OCI-LY7 (cell line): ENCODE results near the gene ZMIZ1. TPM values are rescaled to one million over a fixed set of nuclear protein-coding genes. Genes with fewer than 3 reads are reported as not detected.

Experiments
- BruUV-seq: library from RNA; stranded (reverse); fragments of 400-500 nt; replicated peaks from 2 replicates; lab custom pipeline; 2021; lab: Mats Ljungman, UMichigan
- CTCF ChIA-PET: fragments of 300-600 bp; sonication (Branson Sonifier 250); formaldehyde crosslinking; loops from one replicate; lab custom pipeline; 2022; ENCODE audit warnings: antibody characterized with exemption; ENCODE audit not compliant: unreplicated experiment; lab: Charles Lee
- POLR2A ChIA-PET: fragments of 300-600 bp; sonication (Branson Sonifier 250); formaldehyde crosslinking; loops from one replicate; lab custom pipeline; 2022; ENCODE audit warnings: antibody characterized with exemption; lab: Charles Lee
- DNase-seq: peaks from one replicate; pipeline ENCODE4 v3.0.0-alpha.2; 2015; ENCODE audit warnings: low spot score
- H2AFZ ChIP-seq: fragments of 200-600 bp; sonication (generic), shearing (Covaris generic); 2 replicates; pipeline ENCODE4 v1.6.1; 2014; ENCODE audit warnings: mild to moderate bottlenecking, antibody characterized with exemption, low read length, moderate library complexity
- H3K27ac ChIP-seq: fragments of 200-600 bp; sonication (generic); 2 replicates; pipeline ENCODE4 v1.5.1; 2014; ENCODE audit warnings: mixed run types, low read depth, mild to moderate bottlenecking, moderate library complexity, low read length, inconsistent platforms; ENCODE audit not compliant: poor library complexity, severe bottlenecking
- H3K36me3 ChIP-seq: fragments of 200-600 bp; sonication (generic); 2 replicates; pipeline ENCODE4 v1.6.1; 2014; ENCODE audit warnings: mild to moderate bottlenecking, antibody characterized with exemption, low read length, moderate library complexity, mixed read lengths; ENCODE audit not compliant: insufficient read depth
- H3K4me1 ChIP-seq: fragments of 200-600 bp; sonication (generic); 2 replicates; pipeline ENCODE4 v1.5.1; 2014; ENCODE audit warnings: mild to moderate bottlenecking, low read length; ENCODE audit not compliant: insufficient read depth, poor library complexity, severe bottlenecking
- H3K4me2 ChIP-seq: fragments of 200-600 bp; sonication (generic); 2 replicates; pipeline ENCODE4 v1.6.1; 2014; ENCODE audit warnings: mild to moderate bottlenecking, low read length
- H3K4me3 ChIP-seq: fragments of 200-600 bp; sonication (generic); 2 replicates; pipeline ENCODE4 v1.5.1; 2014; ENCODE audit warnings: mild to moderate bottlenecking, low read depth, low read length; ENCODE audit not compliant: poor library complexity, severe bottlenecking
- H3K79me2 ChIP-seq: fragments of 200-600 bp; sonication (generic); 2 replicates; pipeline ENCODE4 v1.6.1; 2016; ENCODE audit warnings: low read depth, mild to moderate bottlenecking, low read length, moderate library complexity, mixed read lengths; ENCODE audit not compliant: insufficient read depth
- H3K9me2 ChIP-seq: fragments of 200-600 bp; sonication (generic); 2 replicates; pipeline ENCODE4 v1.6.1; 2016; ENCODE audit warnings: mild to moderate bottlenecking, low read length, mixed read lengths; ENCODE audit not compliant: insufficient read depth
- H3K9me3 ChIP-seq: fragments of 200-600 bp; sonication (generic); 2 replicates; pipeline ENCODE4 v1.6.1; 2014; ENCODE audit warnings: mild to moderate bottlenecking, mixed run types, low read length, mixed read lengths
- H4K20me1 ChIP-seq: fragments of 200-600 bp; sonication (generic); 2 replicates; pipeline ENCODE4 v1.6.1; 2014; ENCODE audit warnings: mild to moderate bottlenecking, antibody characterized with exemption, low read length, moderate library complexity, mixed read lengths; ENCODE audit not compliant: insufficient read depth
- CTCF ChIP-seq: fragments of 200-600 bp; sonication (generic); conservative IDR thresholded peaks from 2 replicates; pipeline ENCODE4 v1.5.1; 2014; ENCODE audit warnings: mild to moderate bottlenecking, antibody characterized with exemption, low read length, moderate library complexity, mixed read lengths
- EZH2phosphoT487 ChIP-seq: fragments of 200-600 bp; sonication (generic); IDR thresholded peaks from 2 replicates; pipeline ENCODE4 v1.6.1; 2018; ENCODE audit warnings: low read depth, borderline replicate concordance, mild to moderate bottlenecking, mixed run types, antibody characterized with exemption, low read length, moderate library complexity, mixed read lengths
- intact Hi-C: fragments of 100-400 bp; cut with micrococcal nuclease; formaldehyde crosslinking; loops from one replicate; pipeline ENCODE4 v1.10.0; 2022; ENCODE audit not compliant: unreplicated experiment
- total RNA-seq, 2 experiments: library from RNA; depleted of rRNA in 1 of 2; stranded (reverse); fragments of >200 nt in 1 of 2; shearing (Covaris generic) in 1 of 2; gene quantifications; 2 replicates each; pipeline ENCODE4 v1.2.3, GENCODE V29; 2014 to 2022

Gene ZMIZ1
- total RNA-seq, 2 experiments from 2014 or later = 20.4 to 66.9 TPM

GRCh38 chr10:79063071-79063491, 5.7 kb upstream of the ZMIZ1 start:
- no peak overlapping the region for H2AFZ ChIP-seq
- no TSS peak for BruUV-seq

GRCh38 chr10:79063661-79064492, 4.9 kb upstream of the ZMIZ1 start:
- POLR2A ChIA-PET = interaction anchor here (0.6 to 1.2 kb wide), 3 partner anchors 16 to 41 kb away, joined by 3 to 4 read pairs (median 3); no protein-coding TSS in a partner anchor
- BruUV-seq = no TSS peak
- no peak overlapping the region for H3K27ac ChIP-seq

More at GRCh38 chr10:79063071-79063491, 5.7 kb upstream of the ZMIZ1 start:
- H3K4me2 ChIP-seq = no peak overlapping the region
- POLR2A ChIA-PET = interaction anchor here (0.7 to 1.2 kb wide), 2 partner anchors 39 to 40 kb away, joined by 3 to 4 read pairs; no protein-coding TSS in a partner anchor
- DNase-seq = no peak
- no peaks in the 10 kb centered on the region for H3K9me3 ChIP-seq
- H3K79me2 ChIP-seq = no peaks in the 10 kb centered on the region
- intact Hi-C loops = no loop called here
- peaks cover 12% of the 10 kb centered on the region for H3K4me1 ChIP-seq
- CTCF ChIA-PET = no interaction called here
- no peaks in the 10 kb centered on the region for H4K20me1 ChIP-seq
- H3K27ac ChIP-seq = no peak overlapping the region
- no peak overlapping the region for H3K4me3 ChIP-seq
- H3K36me3 ChIP-seq = no peaks in the 10 kb centered on the region
- H3K9me2 ChIP-seq = no peaks in the 10 kb centered on the region
- TF ChIP-seq CTCF (no peak), EZH2phosphoT487 (no peak)

More at GRCh38 chr10:79063661-79064492, 4.9 kb upstream of the ZMIZ1 start:
- Histone ChIP-seq H3K79me2 (no peaks in the 10 kb centered on the region), H2AFZ (no peak overlapping the region), H4K20me1 (no peaks in the 10 kb centered on the region), H3K4me1 (peaks cover 14% of the 10 kb centered on the region), H3K4me2 (no peak overlapping the region), H3K36me3 (no peaks in the 10 kb centered on the region), H3K9me2 (no peaks in the 10 kb centered on the region), H3K4me3 (no peak overlapping the region), H3K9me3 (no peaks in the 10 kb centered on the region)
- DNase-seq = no peak
- CTCF ChIA-PET = no interaction called here
- TF ChIP-seq EZH2phosphoT487 (no peak), CTCF (no peak)
- intact Hi-C loops = no loop called here
